CD4-positive, alpha-beta T cell (primary cell): Measurements from ENCODE around the gene PIERCE2. TPM values are rescaled to one million over a fixed set of nuclear protein-coding genes. Genes with fewer than 3 reads are reported as not detected.
"Not testable (repeated sequence)": the region's sequence is repeated elsewhere in the genome, so short reads cannot be mapped to it uniquely, and the experiment has no call there.

ENCODE experiments used
- ATAC-seq: fragments of 200-7000 bp; cut with Tn5 transposase; one replicate; pipeline ENCODE4 v1.10.0; 2022; ENCODE audit warnings: mild to moderate bottlenecking; ENCODE audit not compliant: poor library complexity
- CTCF ChIA-PET: fragments of 350-600 bp; sonication (Branson Sonifier 250); formaldehyde crosslinking; loops from one replicate; lab custom pipeline; 2021; ENCODE audit warnings: antibody characterized with exemption, inconsistent platforms; lab: Charles Lee
- POLR2A ChIA-PET: fragments of 350-600 bp; sonication (Branson Sonifier 250); formaldehyde crosslinking; loops from one replicate; lab custom pipeline; 2021; ENCODE audit warnings: antibody characterized with exemption, inconsistent platforms; lab: Charles Lee
- DNase-seq, 14 experiments: peaks; one replicate each; pipeline ENCODE4 v3.0.0-alpha.2; 2013 to 2020; ENCODE audit warnings: mixed read lengths in 2 of 14
- H3K27ac ChIP-seq, 2 donors: one replicate each; pipeline versions ENCODE4 v1.5.1 to v1.7.0; 2013; ENCODE audit warnings: low read length in 2 of 2, low read depth in 1 of 2, mild to moderate bottlenecking in 1 of 2
- H3K27me3 ChIP-seq, 2 experiments: 1 replicate in 1 of 2; 2 replicates in 1 of 2; pipeline versions ENCODE4 v1.6.1 to v1.7.0; 2013; ENCODE audit warnings: low read length in 2 of 2, control low read depth in 1 of 2, mild to moderate bottlenecking in 1 of 2, moderate library complexity in 1 of 2; ENCODE audit not compliant: insufficient read depth in 2 of 2, control insufficient read depth in 1 of 2
- H3K36me3 ChIP-seq: one replicate; pipeline ENCODE4 v1.6.1; 2013; ENCODE audit warnings: low read length, control low read depth; ENCODE audit not compliant: insufficient read depth
- H3K4me1 ChIP-seq: one replicate; pipeline ENCODE4 v1.6.1; 2013; ENCODE audit warnings: low read length, control low read depth; ENCODE audit not compliant: insufficient read depth
- H3K4me3 ChIP-seq: one replicate; pipeline ENCODE4 v1.5.1; 2013; ENCODE audit warnings: mild to moderate bottlenecking, low read length, moderate library complexity
- H3K9me3 ChIP-seq, 2 experiments: 1 replicate in 1 of 2; 2 replicates in 1 of 2; pipeline versions ENCODE4 v1.6.1 to v1.7.0; 2013; ENCODE audit warnings: low read length in 2 of 2, mild to moderate bottlenecking in 2 of 2, control low read depth in 1 of 2, moderate library complexity in 1 of 2; ENCODE audit not compliant: control insufficient read depth in 1 of 2, insufficient read depth in 1 of 2
- H3K27ac Mint-ChIP-seq: one replicate; pipeline ENCODE4 v1.8.0; 2020; ENCODE audit warnings: mixed read lengths
- H3K27me3 Mint-ChIP-seq: one replicate; pipeline ENCODE4 v1.8.0; 2021; ENCODE audit warnings: mixed read lengths
- H3K36me3 Mint-ChIP-seq: one replicate; pipeline ENCODE4 v1.8.0; 2021; ENCODE audit warnings: low read depth, mixed read lengths
- H3K4me1 Mint-ChIP-seq: one replicate; pipeline ENCODE4 v1.8.0; 2021; ENCODE audit warnings: low read depth, mixed read lengths
- H3K4me3 Mint-ChIP-seq: one replicate; pipeline ENCODE4 v1.8.0; 2020; ENCODE audit warnings: mild to moderate bottlenecking, mixed read lengths
- H3K9me3 Mint-ChIP-seq: one replicate; pipeline ENCODE4 v1.8.0; 2020; ENCODE audit warnings: mixed read lengths
- intact Hi-C, 2 experiments: fragments of 100-400 bp; cut with DNase I in 1 of 2; cut with micrococcal nuclease in 1 of 2; formaldehyde crosslinking; loops; one replicate each; pipeline versions ENCODE4 v1.15.1 to v1.9.0; 2023 to 2025; cut with DNase I, micrococcal nuclease
- total RNA-seq, 174 experiments: library from RNA in 2 of 174; stranded (reverse) in 2 of 174; gene quantifications; one replicate each; pipeline ENCODE4 v1.2.3 and lab custom pipeline; 2021 to 2026
- TF ChIP-seq, protein P1 (sequence below): fragments of 200-600 bp; IDR thresholded peaks from one replicate; pipeline ENCODE4 v1.8.0; 2022; ENCODE audit warnings: antibody characterized with exemption, mild to moderate bottlenecking

The PIERCE2 gene
- total RNA-seq, 2 experiments from 2014 or later: not detected

DNA sequence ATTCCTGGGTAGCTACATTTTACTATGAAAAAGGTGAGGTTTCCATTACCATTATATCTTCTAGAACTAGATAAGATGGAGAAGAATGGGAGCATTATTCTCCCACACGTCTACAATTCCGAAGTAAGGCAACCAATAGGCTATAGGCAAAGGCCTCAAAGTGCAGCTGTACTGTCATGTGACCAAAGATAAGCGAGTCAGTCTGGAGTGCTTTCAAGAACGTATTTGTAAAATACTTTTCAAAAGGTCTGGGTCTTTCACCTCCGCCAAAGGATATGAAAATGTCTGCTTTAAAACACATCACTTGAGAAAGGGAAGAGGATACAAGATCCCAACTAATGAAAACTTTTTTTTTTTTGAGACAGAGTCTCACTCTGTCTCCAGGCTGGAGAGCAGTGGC lies 10.1 kb upstream of the PIERCE2 start:
- intact Hi-C loops: no loop called here
- ATAC-seq (no peak), DNase-seq (no peak)
- POLR2A ChIA-PET: no interaction called here
- H3K27ac ChIP-seq: no peak overlapping the region
- no peaks in the 10 kb centered on the region for H3K9me3 ChIP-seq
- no peak overlapping the region for H3K27ac Mint-ChIP-seq
- no peaks in the 10 kb centered on the region for H3K27me3 Mint-ChIP-seq
- CTCF ChIA-PET: no interaction called here
- no peaks in the 10 kb centered on the region for H3K27me3 ChIP-seq
- peaks cover 5% of the 10 kb centered on the region for H3K9me3 Mint-ChIP-seq
- H3K4me1 Mint-ChIP-seq: peaks cover 63% of the 10 kb centered on the region
- H3K36me3 ChIP-seq: peaks cover 3% of the 10 kb centered on the region
- H3K4me3 ChIP-seq: no peak overlapping the region
- peaks cover 49% of the 10 kb centered on the region for H3K36me3 Mint-ChIP-seq
- H3K4me3 Mint-ChIP-seq: no peak overlapping the region
- H3K4me1 ChIP-seq: no peaks in the 10 kb centered on the region
- TF ChIP-seq, protein P1, sequence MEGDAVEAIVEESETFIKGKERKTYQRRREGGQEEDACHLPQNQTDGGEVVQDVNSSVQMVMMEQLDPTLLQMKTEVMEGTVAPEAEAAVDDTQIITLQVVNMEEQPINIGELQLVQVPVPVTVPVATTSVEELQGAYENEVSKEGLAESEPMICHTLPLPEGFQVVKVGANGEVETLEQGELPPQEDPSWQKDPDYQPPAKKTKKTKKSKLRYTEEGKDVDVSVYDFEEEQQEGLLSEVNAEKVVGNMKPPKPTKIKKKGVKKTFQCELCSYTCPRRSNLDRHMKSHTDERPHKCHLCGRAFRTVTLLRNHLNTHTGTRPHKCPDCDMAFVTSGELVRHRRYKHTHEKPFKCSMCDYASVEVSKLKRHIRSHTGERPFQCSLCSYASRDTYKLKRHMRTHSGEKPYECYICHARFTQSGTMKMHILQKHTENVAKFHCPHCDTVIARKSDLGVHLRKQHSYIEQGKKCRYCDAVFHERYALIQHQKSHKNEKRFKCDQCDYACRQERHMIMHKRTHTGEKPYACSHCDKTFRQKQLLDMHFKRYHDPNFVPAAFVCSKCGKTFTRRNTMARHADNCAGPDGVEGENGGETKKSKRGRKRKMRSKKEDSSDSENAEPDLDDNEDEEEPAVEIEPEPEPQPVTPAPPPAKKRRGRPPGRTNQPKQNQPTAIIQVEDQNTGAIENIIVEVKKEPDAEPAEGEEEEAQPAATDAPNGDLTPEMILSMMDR: no peak

- H3K36me3 ChIP-seq, H3K27me3 ChIP-seq, H3K9me3 Mint-ChIP-seq, H3K4me3 Mint-ChIP-seq, DNase-seq, ATAC-seq, H3K27me3 Mint-ChIP-seq, H3K9me3 ChIP-seq, H3K27ac ChIP-seq, POLR2A ChIA-PET, CTCF ChIA-PET, H3K4me1 ChIP-seq, H3K4me3 ChIP-seq, intact Hi-C loops, H3K27ac Mint-ChIP-seq: not testable (repeated sequence)
- Mint-ChIP-seq H3K4me1 (peaks cover 60% of the 10 kb centered on the region), H3K36me3 (peaks cover 43% of the 10 kb centered on the region)
Measured at GRCh38 chr15:55400050-55400449, 8.2 kb upstream of the PIERCE2 start.

GRCh38 chr15:55401786-55402246 lies 6.5 kb upstream of the PIERCE2 start:
- no peak for ATAC-seq
- Histone ChIP-seq H3K4me1 (peaks cover 14% of the 10 kb centered on the region), H3K27me3 (no peaks in the 10 kb centered on the region), H3K36me3 (peaks cover 3% of the 10 kb centered on the region), H3K4me3 (no peak overlapping the region), H3K27ac (no peak overlapping the region), H3K9me3 (no peaks in the 10 kb centered on the region)
- H3K9me3 Mint-ChIP-seq: no peaks in the 10 kb centered on the region
- peaks cover 57% of the 10 kb centered on the region for H3K4me1 Mint-ChIP-seq
- no peaks in the 10 kb centered on the region for H3K27me3 Mint-ChIP-seq
- intact Hi-C loops: no loop called here
- no peak overlapping the region for H3K27ac Mint-ChIP-seq
- no peak for DNase-seq
- H3K36me3 Mint-ChIP-seq: peaks cover 30% of the 10 kb centered on the region
- ChIA-PET CTCF (no interaction called here), POLR2A (no interaction called here)
- TF ChIP-seq, protein P1: no peak
- H3K4me3 Mint-ChIP-seq: no peak overlapping the region

DNA sequence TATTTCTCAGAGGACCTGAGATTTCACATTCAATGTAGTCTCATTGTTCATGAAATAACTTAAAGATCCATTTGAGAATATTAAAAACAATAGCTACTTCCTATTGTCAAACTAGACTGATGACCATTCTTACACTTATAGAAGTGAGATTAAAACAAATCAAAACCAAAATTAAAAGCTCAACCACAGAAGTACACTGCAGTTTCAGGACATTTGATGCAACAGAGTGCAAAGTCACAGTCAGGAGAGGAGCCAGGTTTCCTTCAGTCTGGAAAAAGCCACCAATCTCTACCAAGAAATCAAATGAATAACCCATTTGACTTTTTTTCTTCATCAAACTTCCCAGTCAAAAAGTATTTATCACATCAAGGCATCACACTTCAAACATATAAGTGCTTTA lies 5.6 kb upstream of the PIERCE2 start:
- no peaks in the 10 kb centered on the region for H3K27me3 ChIP-seq
- H3K36me3 Mint-ChIP-seq: peaks cover 23% of the 10 kb centered on the region
- H3K4me3 Mint-ChIP-seq: no peak overlapping the region
- peaks cover 59% of the 10 kb centered on the region for H3K4me1 Mint-ChIP-seq
- H3K4me3 ChIP-seq: no peak overlapping the region
- no peaks in the 10 kb centered on the region for H3K9me3 ChIP-seq
- ATAC-seq: no peak
- ChIA-PET POLR2A (no interaction called here), CTCF (interaction anchor here (0.9 kb wide), 1 partner anchor 11 kb away, joined by 3 read pairs; no protein-coding TSS in a partner anchor)
- no peak overlapping the region for H3K27ac Mint-ChIP-seq
- no peak overlapping the region for H3K27ac ChIP-seq
- H3K4me1 ChIP-seq: peaks cover 21% of the 10 kb centered on the region
- no peaks in the 10 kb centered on the region for H3K27me3 Mint-ChIP-seq
- TF ChIP-seq, protein P1: no peak
- intact Hi-C loops: no loop called here
- DNase-seq: no peak
- H3K9me3 Mint-ChIP-seq: no peaks in the 10 kb centered on the region
- peaks cover 3% of the 10 kb centered on the region for H3K36me3 ChIP-seq
